Astrocyte (in vitro differentiated cells and primary cell): ENCODE results near the gene SCYL1. TPM values are rescaled to one million over a fixed set of nuclear protein-coding genes. Genes with fewer than 3 reads are reported as not detected.

Experiments used
- DNase-seq: peaks from one replicate; pipeline ENCODE4 v3.0.0-alpha.2; 2010; ENCODE audit warnings: low read depth
- FAIRE-seq: peaks from 2 replicates; lab custom pipeline; 2011; peaks lifted over from hg19 to GRCh38; lab: Jason Lieb, UNC
- H2AFZ ChIP-seq: 2 replicates; pipeline ENCODE4 v1.6.0; 2012; ENCODE audit warnings: low read depth, low read length, inconsistent platforms
- H3K27ac ChIP-seq: 2 replicates; pipeline ENCODE4 v1.5.1; 2011; ENCODE audit warnings: low read depth, low read length, inconsistent platforms
- H3K27me3 ChIP-seq: 2 replicates; pipeline ENCODE4 v1.6.0; 2011; ENCODE audit warnings: low read length, inconsistent platforms; ENCODE audit not compliant: insufficient read depth
- H3K36me3 ChIP-seq: 2 replicates; pipeline ENCODE4 v1.5.1; 2011; ENCODE audit warnings: low read length, inconsistent platforms; ENCODE audit not compliant: insufficient read depth
- H3K4me1 ChIP-seq: 2 replicates; pipeline ENCODE4 v1.5.1; 2011; ENCODE audit warnings: low read length, inconsistent platforms; ENCODE audit not compliant: insufficient read depth
- H3K4me2 ChIP-seq: 2 replicates; pipeline ENCODE4 v1.6.0; 2012; ENCODE audit warnings: low read length, inconsistent platforms
- H3K4me3 ChIP-seq: 2 replicates; pipeline ENCODE4 v1.5.1; 2011; ENCODE audit warnings: low read depth, mild to moderate bottlenecking, low read length, inconsistent platforms; ENCODE audit not compliant: insufficient read depth
- H3K79me2 ChIP-seq: 2 replicates; pipeline ENCODE4 v1.6.0; 2012; ENCODE audit warnings: mild to moderate bottlenecking, low read length, inconsistent platforms; ENCODE audit not compliant: insufficient read depth
- H3K9ac ChIP-seq: 2 replicates; pipeline ENCODE4 v1.6.0; 2012; ENCODE audit warnings: mild to moderate bottlenecking, low read length, inconsistent platforms
- H3K9me3 ChIP-seq: 2 replicates; pipeline ENCODE4 v1.5.1; 2012; ENCODE audit warnings: low read depth, mild to moderate bottlenecking, low read length, inconsistent platforms; ENCODE audit not compliant: insufficient read depth
- H4K20me1 ChIP-seq: 2 replicates; pipeline ENCODE4 v1.6.0; 2012; ENCODE audit warnings: low read length, inconsistent platforms; ENCODE audit not compliant: insufficient read depth
- H3K27ac Mint-ChIP-seq: one replicate; pipeline ENCODE4 v1.8.0; 2021; ENCODE audit warnings: mild to moderate bottlenecking, mixed read lengths; ENCODE audit not compliant: unreplicated experiment
- H3K27me3 Mint-ChIP-seq: one replicate; pipeline ENCODE4 v1.8.0; 2021; ENCODE audit warnings: low read depth, mixed read lengths; ENCODE audit not compliant: unreplicated experiment
- H3K36me3 Mint-ChIP-seq: one replicate; pipeline ENCODE4 v1.8.0; 2021; ENCODE audit warnings: low read depth, mixed read lengths; ENCODE audit not compliant: unreplicated experiment
- H3K4me1 Mint-ChIP-seq: one replicate; pipeline ENCODE4 v1.8.0; 2021; ENCODE audit warnings: low read depth, mixed read lengths; ENCODE audit not compliant: unreplicated experiment
- H3K4me3 Mint-ChIP-seq: one replicate; pipeline ENCODE4 v1.8.0; 2021; ENCODE audit warnings: mild to moderate bottlenecking, moderate library complexity, mixed read lengths; ENCODE audit not compliant: unreplicated experiment
- H3K9me3 Mint-ChIP-seq: one replicate; pipeline ENCODE4 v1.8.0; 2021; ENCODE audit warnings: mild to moderate bottlenecking, mixed read lengths; ENCODE audit not compliant: unreplicated experiment
- EZH2 ChIP-seq: IDR thresholded peaks from 2 replicates; pipeline ENCODE4 v1.6.1; 2012; ENCODE audit warnings: mild to moderate bottlenecking, low read length, inconsistent platforms; ENCODE audit not compliant: insufficient read depth
- total RNA-seq: library from RNA; stranded (reverse); gene quantifications from 2 replicates; pipeline ENCODE4 v1.2.1, GENCODE V29; 2021
- TF ChIP-seq, protein P1 (sequence below): IDR thresholded peaks from 2 replicates; pipeline ENCODE4 v1.5.1; 2011; ENCODE audit warnings: low read depth, mild to moderate bottlenecking, inconsistent platforms, low read length, moderate library complexity; ENCODE audit not compliant: insufficient read depth

Gene SCYL1
- total RNA-seq, 1 donor from 2014 or later: 106 TPM

DNA sequence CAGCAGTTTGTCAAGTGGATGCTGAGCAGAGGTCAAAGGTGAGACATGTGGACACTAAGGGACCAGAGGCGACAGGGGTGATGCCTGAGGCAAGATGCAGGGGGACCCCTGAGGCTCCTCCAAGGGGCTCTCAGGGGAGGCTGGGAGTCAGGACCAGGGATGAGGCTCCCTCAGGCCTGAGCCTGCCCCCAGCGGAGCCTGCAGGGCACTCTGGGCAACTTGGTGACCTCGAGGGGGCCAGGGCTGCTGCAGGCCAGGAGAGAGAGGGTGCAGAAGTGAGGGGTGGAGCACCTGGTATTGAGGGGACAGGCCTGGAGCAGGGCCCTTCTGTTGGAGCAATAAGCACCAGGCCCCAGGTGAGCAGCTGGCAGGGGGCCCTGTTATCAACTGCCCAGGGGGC is 57.0 kb downstream of the SCYL1 start:
- peaks cover 61% of the 10 kb centered on the region for H4K20me1 ChIP-seq
- no peak overlapping the region for H2AFZ ChIP-seq
- H3K9ac ChIP-seq: no peak overlapping the region
- peaks cover 17% of the 10 kb centered on the region for H3K36me3 Mint-ChIP-seq
- peaks cover 52% of the 10 kb centered on the region for H3K27me3 Mint-ChIP-seq
- no peak overlapping the region for H3K27ac Mint-ChIP-seq
- no peak overlapping the region for H3K27ac ChIP-seq
- TF ChIP-seq EZH2: no peak
- TF ChIP-seq, protein P1, sequence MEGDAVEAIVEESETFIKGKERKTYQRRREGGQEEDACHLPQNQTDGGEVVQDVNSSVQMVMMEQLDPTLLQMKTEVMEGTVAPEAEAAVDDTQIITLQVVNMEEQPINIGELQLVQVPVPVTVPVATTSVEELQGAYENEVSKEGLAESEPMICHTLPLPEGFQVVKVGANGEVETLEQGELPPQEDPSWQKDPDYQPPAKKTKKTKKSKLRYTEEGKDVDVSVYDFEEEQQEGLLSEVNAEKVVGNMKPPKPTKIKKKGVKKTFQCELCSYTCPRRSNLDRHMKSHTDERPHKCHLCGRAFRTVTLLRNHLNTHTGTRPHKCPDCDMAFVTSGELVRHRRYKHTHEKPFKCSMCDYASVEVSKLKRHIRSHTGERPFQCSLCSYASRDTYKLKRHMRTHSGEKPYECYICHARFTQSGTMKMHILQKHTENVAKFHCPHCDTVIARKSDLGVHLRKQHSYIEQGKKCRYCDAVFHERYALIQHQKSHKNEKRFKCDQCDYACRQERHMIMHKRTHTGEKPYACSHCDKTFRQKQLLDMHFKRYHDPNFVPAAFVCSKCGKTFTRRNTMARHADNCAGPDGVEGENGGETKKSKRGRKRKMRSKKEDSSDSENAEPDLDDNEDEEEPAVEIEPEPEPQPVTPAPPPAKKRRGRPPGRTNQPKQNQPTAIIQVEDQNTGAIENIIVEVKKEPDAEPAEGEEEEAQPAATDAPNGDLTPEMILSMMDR: no peak
- peaks cover 4% of the 10 kb centered on the region for H3K4me1 Mint-ChIP-seq
- no peaks in the 10 kb centered on the region for H3K9me3 ChIP-seq
- no peak overlapping the region for H3K4me2 ChIP-seq
- H3K4me3 Mint-ChIP-seq: no peak overlapping the region
- no peaks in the 10 kb centered on the region for H3K36me3 ChIP-seq
- H3K4me3 ChIP-seq: no peak overlapping the region
- H3K27me3 ChIP-seq: peaks cover 5% of the 10 kb centered on the region
- peaks cover 12% of the 10 kb centered on the region for H3K4me1 ChIP-seq
- H3K79me2 ChIP-seq: no peaks in the 10 kb centered on the region
- peaks cover 3% of the 10 kb centered on the region for H3K9me3 Mint-ChIP-seq
- DNase-seq: no peak
- FAIRE-seq: no peak

DNA sequence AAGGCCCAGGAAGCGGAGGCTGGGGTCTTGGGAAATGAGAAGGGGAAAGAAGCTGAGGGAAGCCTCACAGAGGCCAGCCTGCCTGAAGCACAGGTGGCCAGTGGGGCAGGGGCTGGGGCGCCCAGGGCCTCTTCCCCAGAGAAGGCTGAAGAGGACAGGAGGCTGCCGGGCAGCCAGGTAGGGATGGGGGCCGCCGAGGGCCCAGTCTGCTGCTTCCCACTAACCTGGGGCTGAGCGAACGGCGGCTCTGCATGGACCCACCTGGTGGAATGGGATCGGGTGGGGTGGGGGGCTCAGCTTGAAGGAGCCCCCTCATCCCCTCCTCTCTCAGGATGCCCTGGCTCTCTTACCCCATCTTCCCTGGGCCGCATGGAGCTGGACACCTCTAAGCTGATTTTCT is 58.7 kb downstream of the SCYL1 start:
- no peak overlapping the region for H3K27ac Mint-ChIP-seq
- peaks cover 6% of the 10 kb centered on the region for H3K4me1 Mint-ChIP-seq
- peaks cover 3% of the 10 kb centered on the region for H3K9me3 Mint-ChIP-seq
- FAIRE-seq: no peak
- no peak for DNase-seq
- no peak for TF ChIP-seq EZH2
- TF ChIP-seq, protein P1: no peak
- H3K79me2 ChIP-seq: no peaks in the 10 kb centered on the region
- no peak overlapping the region for H3K9ac ChIP-seq
- peaks cover 5% of the 10 kb centered on the region for H3K27me3 ChIP-seq
- peaks cover 50% of the 10 kb centered on the region for H4K20me1 ChIP-seq
- no peak overlapping the region for H2AFZ ChIP-seq
- no peaks in the 10 kb centered on the region for H3K9me3 ChIP-seq
- H3K36me3 Mint-ChIP-seq: peaks cover 15% of the 10 kb centered on the region
- peaks cover 46% of the 10 kb centered on the region for H3K27me3 Mint-ChIP-seq
- no peak overlapping the region for H3K4me2 ChIP-seq
- H3K27ac ChIP-seq: no peak overlapping the region
- H3K4me3 ChIP-seq: no peak overlapping the region
- no peaks in the 10 kb centered on the region for H3K36me3 ChIP-seq
- no peak overlapping the region for H3K4me3 Mint-ChIP-seq
- peaks cover 7% of the 10 kb centered on the region for H3K4me1 ChIP-seq

DNA sequence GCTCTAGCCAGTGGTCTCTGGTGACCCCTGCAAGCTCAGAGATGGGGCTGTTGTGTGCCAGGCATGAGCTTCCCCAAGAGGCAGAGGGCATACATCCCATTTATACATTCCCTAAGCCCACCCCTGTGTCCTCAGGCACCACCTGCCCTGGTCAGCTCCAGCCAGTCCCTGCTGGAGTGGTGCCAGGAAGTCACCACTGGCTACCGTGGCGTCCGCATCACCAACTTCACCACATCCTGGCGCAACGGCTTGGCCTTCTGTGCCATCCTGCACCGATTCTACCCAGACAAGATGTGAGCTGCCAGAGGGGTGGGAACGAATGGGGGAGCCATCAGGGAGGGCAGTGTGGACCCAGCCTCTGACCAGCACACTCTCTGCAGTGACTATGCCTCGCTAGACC is 59.2 kb downstream of the SCYL1 start:
- no peak overlapping the region for H3K4me3 ChIP-seq
- DNase-seq: no peak
- no peak overlapping the region for H3K27ac ChIP-seq
- no peak overlapping the region for H2AFZ ChIP-seq
- H3K36me3 Mint-ChIP-seq: peaks cover 15% of the 10 kb centered on the region
- H3K27ac Mint-ChIP-seq: no peak overlapping the region
- no peaks in the 10 kb centered on the region for H3K79me2 ChIP-seq
- peaks cover 50% of the 10 kb centered on the region for H4K20me1 ChIP-seq
- no peaks in the 10 kb centered on the region for H3K9me3 ChIP-seq
- peaks cover 6% of the 10 kb centered on the region for H3K4me1 Mint-ChIP-seq
- no peak overlapping the region for H3K4me3 Mint-ChIP-seq
- H3K27me3 Mint-ChIP-seq: peaks cover 45% of the 10 kb centered on the region
- peaks cover 5% of the 10 kb centered on the region for H3K27me3 ChIP-seq
- no peak for TF ChIP-seq EZH2
- TF ChIP-seq, protein P1: no peak
- H3K9me3 Mint-ChIP-seq: peaks cover 3% of the 10 kb centered on the region
- H3K4me2 ChIP-seq: peak overlapping the region; percentile 48
- no peak overlapping the region for H3K9ac ChIP-seq
- peaks cover 7% of the 10 kb centered on the region for H3K4me1 ChIP-seq
- no peaks in the 10 kb centered on the region for H3K36me3 ChIP-seq
- no peak for FAIRE-seq
